Measurements from ENCODE around the gene DCDC2C.
"Not testable (repeated sequence)": the region's sequence is repeated elsewhere in the genome, so short reads cannot be mapped to it uniquely, and the experiment has no call there.

GRCh38 chr2:3660640-3661039, 42.7 kb upstream of the DCDC2C start:
- TF ChIP-seq CTCF (IDR thresholded peaks at IDR 0.05; ENCODE audit: extremely low read depth in 1 of 2, insufficient read depth in 1 of 2, low read depth in 1 of 2, low read length in 2 of 2); EZH2 (IDR thresholded peaks at IDR 0.05; ENCODE audit: borderline replicate concordance, low read depth, low read length, severe bottlenecking): not testable (repeated sequence)
- TF ChIP-seq, protein P1, sequence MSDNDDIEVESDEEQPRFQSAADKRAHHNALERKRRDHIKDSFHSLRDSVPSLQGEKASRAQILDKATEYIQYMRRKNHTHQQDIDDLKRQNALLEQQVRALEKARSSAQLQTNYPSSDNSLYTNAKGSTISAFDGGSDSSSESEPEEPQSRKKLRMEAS (IDR thresholded peaks at IDR 0.05; ENCODE audit: insufficient read depth, insufficient read length): not testable (repeated sequence)
